ENCODE measurements around the gene HDGFL2.
"Not testable (repeated sequence)": the region's sequence is repeated elsewhere in the genome, so short reads cannot be mapped to it uniquely, and the experiment has no call there.

Gene HDGFL2

DNA sequence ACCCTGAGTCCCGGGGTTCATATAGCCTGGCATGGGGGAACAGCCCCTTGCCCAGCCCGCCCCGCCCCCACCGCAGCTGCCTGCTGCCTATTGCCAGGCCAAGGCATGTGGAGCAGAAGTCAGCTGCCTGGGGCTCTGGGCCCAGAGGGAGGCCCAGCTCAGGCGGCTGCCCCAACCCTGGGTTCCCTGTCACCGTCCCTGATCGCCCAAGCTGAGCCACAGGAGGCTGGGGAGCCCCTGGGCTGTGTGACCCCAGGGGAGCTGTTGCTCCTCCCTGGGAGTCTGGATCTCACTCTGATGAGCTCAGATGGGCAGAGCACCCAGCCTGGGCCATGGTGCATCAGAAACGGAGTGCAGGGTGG lies 44.8 kb downstream of the HDGFL2 start:
- DNase-seq (ENCODE audit: low spot score), result no peak

DNA sequence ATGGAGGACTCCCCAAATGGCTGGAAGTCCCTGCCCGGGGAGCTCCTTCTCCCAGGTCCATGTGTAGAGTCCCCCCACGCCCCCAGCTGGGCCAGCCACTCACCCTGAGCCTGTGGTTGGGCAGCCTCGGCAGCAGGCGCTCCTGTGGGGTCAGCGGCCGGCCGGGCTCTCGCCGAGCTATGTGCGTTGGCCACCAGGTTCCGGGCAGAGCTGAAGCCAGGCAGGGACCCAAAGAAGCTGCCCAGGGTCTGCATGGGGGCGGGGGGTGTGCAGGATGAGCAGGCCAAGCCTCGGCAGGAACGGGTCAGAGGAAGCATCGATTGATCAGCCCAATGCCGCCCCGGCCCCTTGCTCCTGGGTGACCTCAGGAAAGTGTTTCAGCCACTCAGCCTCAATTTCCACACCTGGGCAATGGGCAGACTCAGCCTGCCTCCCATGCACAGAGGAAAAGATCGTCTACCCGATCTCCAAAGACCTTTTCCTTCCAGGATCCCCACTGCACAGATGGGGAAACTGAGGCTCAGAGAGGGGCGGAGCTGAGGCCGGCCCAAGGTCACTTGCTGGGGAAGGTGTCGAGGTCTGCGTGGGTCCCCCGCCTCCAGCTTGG lies 45.5 kb downstream of the HDGFL2 start:
- no peak for DNase-seq (ENCODE audit: low spot score)

DNA sequence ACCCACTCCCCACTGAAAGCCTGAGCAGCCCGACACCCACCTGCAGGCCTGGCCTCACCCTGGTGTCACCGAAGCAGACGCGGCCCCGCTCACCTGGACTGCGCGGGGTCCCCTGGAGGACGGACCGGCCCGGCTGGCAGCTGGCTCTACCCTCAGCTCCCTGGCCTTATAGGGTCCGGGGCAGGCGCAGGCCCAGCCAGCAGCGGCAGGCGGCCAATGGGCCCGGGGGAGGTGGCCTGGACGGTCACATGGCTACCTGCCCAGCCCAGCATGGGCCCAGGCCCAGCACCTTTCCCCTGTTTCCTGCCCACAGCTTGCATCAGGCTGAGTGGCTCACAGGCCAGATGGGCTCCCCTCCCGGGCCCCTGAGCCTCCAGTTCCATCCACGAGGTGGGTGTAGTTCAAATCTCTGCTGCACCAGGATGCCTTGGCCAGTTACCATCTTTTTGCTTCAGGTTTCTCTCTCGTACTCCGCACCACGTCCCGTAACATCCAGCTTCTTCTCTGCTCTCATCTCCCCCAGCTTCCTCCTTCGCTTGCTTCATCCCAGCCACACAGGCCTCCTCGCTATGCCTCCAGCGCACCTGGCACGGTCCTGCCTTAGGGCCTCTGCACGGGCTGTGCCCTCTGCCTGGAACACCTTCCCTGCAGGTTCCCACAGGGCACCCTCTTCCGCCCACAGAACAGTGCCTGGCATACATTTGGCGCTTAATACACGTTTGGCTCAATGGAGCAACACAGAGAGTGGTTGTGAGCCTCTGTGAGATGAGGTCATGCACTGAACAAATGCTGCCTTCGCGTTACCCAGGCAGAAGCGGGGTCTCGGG lies 46.5 kb downstream of the HDGFL2 start, which contains the start of gene PLIN4:
PLIN4 (minus strand) TSS at position 142 of the 827 bp plus-strand sequence. CDS start 214 bp downstream, outside the sequence.
- peak; percentile 57 for DNase-seq (ENCODE audit: low spot score)

DNA sequence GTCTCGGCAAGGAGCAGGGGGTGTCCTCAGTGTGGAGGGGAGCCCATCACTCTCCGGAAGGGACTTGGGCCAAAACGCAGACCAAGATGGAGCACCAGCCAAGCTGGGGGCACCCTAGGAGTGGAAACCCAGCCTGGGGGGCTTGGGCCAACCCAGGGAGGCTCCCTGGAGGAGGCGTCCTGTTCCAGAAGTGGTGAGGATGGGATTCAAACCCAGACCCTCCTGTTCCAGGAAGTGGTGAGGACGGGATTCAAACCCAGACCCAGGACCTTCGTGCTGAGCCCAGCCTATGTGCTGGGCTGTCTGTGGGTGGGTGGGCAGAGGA lies 47.0 kb downstream of the HDGFL2 start:
- DNase-seq (ENCODE audit: low spot score), result no peak

- DNase-seq (ENCODE audit: low spot score), result peak; percentile 37
These were observed 47.6 kb downstream of the HDGFL2 start for GRCh38 chr19:4519521-4520277.

- DNase-seq (ENCODE audit: low spot score), result no peak
These were observed 49.2 kb downstream of the HDGFL2 start for GRCh38 chr19:4521170-4521887.

- no peak for DNase-seq (ENCODE audit: low spot score)
These were observed 49.8 kb downstream of the HDGFL2 start for GRCh38 chr19:4521888-4522242.

DNA sequence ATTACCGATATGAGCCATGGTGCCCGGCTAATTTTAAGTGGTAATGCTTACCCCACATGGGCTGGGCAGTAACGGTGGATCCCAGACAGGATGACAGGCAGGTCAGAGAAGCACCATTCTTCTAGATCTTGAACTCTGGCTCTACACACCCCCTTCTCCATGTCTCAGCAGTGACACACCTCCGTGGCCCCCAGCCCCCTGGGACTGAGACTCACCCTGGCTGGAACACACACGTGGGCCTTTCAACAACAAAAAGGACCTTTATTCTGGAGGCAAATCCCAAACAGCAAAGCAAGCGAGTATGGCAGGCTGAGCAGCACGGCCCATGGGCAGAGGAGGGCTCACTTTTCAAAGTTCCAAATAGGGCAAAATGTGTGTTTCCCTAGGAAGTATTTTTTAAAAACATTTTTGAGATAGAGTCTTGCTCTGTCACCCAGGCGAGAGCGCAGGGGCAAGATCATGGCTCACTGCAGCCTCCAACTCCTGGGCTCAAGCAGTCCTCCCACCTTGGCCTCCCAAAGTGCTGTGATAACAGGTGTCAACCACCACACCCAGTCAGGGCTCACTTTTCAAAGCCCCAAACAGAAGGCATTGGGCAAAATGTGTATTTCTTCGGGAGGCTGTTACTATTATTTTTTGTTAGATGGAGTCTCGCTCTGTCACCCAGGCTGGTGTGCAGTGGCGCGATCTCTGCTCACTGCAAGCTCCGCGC lies 50.4 kb downstream of the HDGFL2 start:
- DNase-seq (ENCODE audit: low spot score), result no peak

- peak; percentile 55 for DNase-seq (ENCODE audit: low spot score)
These were observed 51.4 kb downstream of the HDGFL2 start for GRCh38 chr19:4523306-4524110.

DNA sequence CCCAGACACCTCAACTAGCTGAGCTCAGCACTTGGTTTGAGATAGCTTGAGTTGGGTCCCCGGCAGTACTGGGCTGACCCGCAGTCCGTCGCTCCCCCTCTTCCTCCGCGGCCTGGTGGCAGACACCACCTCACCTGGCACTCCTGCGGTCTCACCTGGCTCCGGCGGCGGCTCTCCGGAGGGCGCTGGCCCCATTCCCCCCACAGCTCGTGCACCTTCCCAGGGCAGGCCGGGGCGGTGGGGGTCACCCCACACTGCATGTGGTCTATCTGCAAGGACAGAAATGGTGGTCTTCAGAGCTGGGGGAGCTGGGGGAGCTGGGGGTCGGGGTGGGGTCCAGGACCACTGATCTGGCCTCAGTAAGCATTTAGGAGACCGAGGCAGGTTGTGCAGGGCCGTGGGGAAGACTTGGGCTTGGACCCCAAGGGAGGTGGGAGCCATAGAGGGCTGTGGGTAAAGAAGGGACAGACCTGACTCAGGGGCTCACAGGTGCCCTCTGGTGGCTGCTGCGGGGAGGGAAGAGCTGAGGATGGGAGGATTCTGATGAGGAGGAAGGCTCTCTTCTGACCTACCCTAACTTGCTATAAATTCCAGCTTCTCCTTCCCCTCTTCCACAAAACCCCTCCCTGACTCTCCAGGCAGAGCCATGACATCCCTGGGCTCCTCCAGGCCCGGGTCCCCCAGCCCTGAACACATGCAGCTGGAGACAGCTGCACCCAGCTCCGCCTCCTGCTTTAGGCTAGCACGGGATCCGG lies 52.9 kb downstream of the HDGFL2 start:
- peak; percentile 40 for DNase-seq (ENCODE audit: low spot score)

GRCh38 chr19:4525563-4526002 lies 53.5 kb downstream of the HDGFL2 start:
- no peak for DNase-seq (ENCODE audit: low spot score)

GRCh38 chr19:4527377-4527776 lies 55.3 kb downstream of the HDGFL2 start:
- DNase-seq (ENCODE audit: low spot score), result not testable (repeated sequence)

- DNase-seq (ENCODE audit: low spot score), result no peak
These were observed 56.7 kb downstream of the HDGFL2 start for GRCh38 chr19:4528843-4529242.

- DNase-seq (ENCODE audit: low spot score), result no peak
These were observed 57.9 kb downstream of the HDGFL2 start for GRCh38 chr19:4529924-4530522.

DNA sequence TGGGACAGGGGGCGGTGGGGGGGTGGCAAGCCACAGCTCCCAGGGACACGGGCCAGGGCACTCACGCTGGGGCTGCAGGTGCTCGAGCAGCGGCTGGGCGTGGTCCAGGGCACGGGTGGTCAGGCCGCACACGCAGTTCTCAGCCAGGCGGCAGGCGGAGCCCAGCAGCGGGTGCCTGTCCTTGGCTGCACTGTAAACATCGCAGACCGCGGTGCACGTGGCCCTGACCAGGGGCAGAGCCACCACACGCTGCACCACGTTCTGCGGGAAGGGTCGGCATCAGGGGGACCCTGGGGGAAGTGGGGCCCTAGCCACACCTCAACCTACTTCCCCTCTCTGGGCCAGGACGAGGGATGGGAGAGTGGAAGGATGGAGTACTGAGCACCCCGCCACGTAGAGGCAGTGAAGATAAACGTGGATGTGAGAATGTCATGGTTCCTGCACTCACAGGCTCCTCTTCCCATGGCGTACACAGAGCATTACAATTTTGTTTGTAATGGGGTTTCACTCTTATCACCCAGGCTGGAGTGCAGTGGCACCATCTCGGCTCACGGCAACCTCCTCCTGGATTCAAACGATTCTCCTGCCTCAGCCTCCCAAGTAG lies 59.6 kb downstream of the HDGFL2 start:
- no peak for DNase-seq (ENCODE audit: low spot score)

GRCh38 chr19:4533334-4533733 lies 61.2 kb downstream of the HDGFL2 start:
- no peak for DNase-seq (ENCODE audit: low spot score)

GRCh38 chr19:4533835-4534424 lies 61.8 kb downstream of the HDGFL2 start:
- no peak for DNase-seq (ENCODE audit: low spot score)

DNA sequence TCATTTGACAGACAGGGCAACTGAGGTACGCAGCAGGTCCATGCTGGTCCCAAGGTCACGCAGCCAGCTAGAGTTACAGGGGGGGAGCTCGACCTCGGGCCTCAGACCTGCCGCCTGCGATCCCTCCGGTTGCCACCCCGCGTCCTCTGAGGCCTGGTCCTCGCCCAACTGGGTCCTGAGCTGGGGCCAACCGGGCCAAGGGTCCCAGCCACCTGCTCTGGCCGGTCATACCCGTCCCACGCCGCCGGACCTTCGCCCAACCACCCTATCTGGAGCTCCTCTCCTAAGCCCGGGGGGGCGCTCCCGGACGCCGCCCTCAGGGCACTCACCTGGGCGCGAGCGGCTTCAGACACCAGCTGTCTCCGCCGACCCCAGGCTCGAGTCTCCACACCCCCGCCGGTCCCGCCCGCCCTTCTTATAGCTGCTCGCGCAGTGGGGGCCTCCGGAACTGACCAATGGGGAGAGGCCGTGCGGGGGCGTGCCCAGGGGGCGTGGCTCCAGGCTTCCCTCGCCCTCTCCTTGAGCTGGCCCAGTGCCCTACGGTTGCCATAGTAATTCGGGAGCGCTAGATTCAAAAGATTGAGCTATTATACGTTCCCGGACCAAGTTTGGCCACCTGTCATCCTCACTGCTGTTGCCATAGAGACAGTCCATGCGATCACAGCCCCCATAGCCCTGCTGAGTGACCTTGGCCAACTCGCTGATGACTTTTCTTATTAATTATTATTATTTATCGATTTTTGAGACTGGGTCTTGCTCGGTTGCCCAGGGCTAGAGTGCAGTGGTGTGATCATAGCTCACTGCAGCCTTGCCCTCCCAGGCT lies 63.0 kb downstream of the HDGFL2 start, which contains the start of gene PLIN5:
PLIN5 (minus strand) TSS at position 389 of the 823 bp plus-strand sequence. CDS start 1,150 bp downstream, outside the sequence.
- peak; percentile 76 for DNase-seq (ENCODE audit: low spot score)

Measured in Ammon's horn (tissue), 1 donor.